ENCODE results near the gene VASP.
A peak's percentile ranks its signal among the peaks of the same experiment; 100 is the strongest.

DNA sequence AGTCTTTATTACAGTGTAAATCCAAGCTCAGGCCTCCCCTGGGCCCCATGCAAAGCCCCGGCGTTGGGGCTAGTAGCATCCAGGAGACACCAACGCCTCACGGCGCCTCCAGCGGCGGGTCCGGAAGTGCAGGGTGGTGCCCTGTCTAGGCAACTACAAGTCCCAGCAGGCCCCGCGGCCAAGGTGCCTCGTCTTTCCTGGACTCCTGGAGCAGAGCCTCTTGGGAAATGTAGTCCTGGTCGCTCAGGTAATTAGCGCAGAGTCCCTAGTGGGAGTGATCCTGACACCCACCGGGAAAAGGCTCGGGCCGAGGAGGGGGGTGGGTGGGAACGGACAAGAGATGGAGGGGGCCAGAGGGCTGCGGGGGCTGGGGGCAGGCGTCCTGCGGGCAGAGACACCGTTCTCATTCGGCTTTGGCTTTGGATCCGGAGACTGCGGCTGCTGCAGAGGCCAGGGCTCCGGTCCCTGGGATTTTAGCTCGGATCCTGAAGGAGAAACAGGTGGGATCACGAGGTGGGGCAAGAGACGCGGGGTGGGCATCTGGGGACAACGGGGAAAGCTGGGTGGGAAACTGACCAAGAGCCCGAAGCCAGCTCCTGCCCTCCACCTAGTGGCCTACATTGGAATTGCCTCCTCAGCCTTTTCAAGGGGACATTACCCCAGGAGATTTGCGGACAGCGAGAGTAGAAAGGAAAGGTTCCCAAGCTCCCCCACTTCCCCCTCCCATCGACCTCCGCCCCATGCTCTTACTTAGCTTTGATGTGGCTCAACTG lies 21.8 kb upstream of the VASP start:
- TF ChIP-seq IKZF5 (CRISPR knock-in tag; IDR thresholded peaks at IDR 0.05) = no peak
- TF ChIP-seq, protein P1, sequence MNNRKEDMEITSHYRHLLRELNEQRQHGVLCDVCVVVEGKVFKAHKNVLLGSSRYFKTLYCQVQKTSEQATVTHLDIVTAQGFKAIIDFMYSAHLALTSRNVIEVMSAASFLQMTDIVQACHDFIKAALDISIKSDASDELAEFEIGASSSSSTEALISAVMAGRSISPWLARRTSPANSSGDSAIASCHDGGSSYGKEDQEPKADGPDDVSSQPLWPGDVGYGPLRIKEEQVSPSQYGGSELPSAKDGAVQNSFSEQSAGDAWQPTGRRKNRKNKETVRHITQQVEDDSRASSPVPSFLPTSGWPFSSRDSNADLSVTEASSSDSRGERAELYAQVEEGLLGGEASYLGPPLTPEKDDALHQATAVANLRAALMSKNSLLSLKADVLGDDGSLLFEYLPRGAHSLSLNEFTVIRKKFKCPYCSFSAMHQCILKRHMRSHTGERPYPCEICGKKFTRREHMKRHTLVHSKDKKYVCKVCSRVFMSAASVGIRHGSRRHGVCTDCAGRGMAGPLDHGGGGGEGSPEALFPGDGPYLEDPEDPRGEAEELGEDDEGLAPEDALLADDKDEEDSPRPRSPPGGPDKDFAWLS (CRISPR knock-in tag; IDR thresholded peaks at IDR 0.05; ENCODE audit: borderline replicate concordance) = no peak
- TF ChIP-seq ZNF138 (CRISPR knock-in tag; IDR thresholded peaks at IDR 0.05; ENCODE audit: low read depth) = no peak
- TF ChIP-seq, protein P2, sequence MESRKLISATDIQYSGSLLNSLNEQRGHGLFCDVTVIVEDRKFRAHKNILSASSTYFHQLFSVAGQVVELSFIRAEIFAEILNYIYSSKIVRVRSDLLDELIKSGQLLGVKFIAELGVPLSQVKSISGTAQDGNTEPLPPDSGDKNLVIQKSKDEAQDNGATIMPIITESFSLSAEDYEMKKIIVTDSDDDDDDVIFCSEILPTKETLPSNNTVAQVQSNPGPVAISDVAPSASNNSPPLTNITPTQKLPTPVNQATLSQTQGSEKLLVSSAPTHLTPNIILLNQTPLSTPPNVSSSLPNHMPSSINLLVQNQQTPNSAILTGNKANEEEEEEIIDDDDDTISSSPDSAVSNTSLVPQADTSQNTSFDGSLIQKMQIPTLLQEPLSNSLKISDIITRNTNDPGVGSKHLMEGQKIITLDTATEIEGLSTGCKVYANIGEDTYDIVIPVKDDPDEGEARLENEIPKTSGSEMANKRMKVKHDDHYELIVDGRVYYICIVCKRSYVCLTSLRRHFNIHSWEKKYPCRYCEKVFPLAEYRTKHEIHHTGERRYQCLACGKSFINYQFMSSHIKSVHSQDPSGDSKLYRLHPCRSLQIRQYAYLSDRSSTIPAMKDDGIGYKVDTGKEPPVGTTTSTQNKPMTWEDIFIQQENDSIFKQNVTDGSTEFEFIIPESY (CRISPR knock-in tag; IDR thresholded peaks at IDR 0.05) = peak; percentile 40; the same call in 1 of the 2 replicates
